ENCODE data around the gene KSR1. TPM values are rescaled to one million over a fixed set of nuclear protein-coding genes. Genes with fewer than 3 reads are reported as not detected.
"Not testable (repeated sequence)": the region's sequence is repeated elsewhere in the genome, so short reads cannot be mapped to it uniquely, and the experiment has no call there.

KSR1 gene
- total RNA-seq, 3 donors from 2014 or later = 14.1 to 36.4 (median 24.0) TPM

DNA sequence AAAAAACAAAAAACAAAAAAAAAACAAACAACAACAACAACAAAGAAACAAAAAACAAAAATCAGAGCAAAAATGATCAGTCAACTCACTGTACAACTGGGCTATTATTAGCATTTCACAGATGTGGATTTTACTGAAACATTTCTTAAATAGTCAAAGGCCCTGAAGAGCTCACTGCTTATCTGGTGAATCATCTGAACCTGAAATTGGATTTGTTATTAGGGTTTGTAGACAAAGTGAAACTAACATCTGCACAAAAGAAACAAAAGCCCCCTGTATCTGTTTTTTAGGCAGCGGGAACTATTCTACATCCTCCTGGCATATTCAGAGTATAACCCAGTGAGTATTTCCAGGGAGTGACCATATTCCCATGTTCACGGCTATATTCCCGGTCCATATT lies 32.6 kb upstream of the KSR1 start:
- TF ChIP-seq POLR2A (IDR thresholded peaks at IDR 0.05) = no peak
- TF ChIP-seq POLR2AphosphoS5 (IDR thresholded peaks at IDR 0.05) = no peak
- TF ChIP-seq, protein P1, sequence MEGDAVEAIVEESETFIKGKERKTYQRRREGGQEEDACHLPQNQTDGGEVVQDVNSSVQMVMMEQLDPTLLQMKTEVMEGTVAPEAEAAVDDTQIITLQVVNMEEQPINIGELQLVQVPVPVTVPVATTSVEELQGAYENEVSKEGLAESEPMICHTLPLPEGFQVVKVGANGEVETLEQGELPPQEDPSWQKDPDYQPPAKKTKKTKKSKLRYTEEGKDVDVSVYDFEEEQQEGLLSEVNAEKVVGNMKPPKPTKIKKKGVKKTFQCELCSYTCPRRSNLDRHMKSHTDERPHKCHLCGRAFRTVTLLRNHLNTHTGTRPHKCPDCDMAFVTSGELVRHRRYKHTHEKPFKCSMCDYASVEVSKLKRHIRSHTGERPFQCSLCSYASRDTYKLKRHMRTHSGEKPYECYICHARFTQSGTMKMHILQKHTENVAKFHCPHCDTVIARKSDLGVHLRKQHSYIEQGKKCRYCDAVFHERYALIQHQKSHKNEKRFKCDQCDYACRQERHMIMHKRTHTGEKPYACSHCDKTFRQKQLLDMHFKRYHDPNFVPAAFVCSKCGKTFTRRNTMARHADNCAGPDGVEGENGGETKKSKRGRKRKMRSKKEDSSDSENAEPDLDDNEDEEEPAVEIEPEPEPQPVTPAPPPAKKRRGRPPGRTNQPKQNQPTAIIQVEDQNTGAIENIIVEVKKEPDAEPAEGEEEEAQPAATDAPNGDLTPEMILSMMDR (IDR thresholded peaks at IDR 0.05) = no peak
- H3K36me3 ChIP-seq = no peaks in the 10 kb centered on the region
- H3K27ac ChIP-seq = no peak overlapping the region
- no peaks in the 10 kb centered on the region for H3K4me1 ChIP-seq
- H3K9me3 ChIP-seq = no peaks in the 10 kb centered on the region
- intact Hi-C loops (cut with DNase I; ENCODE audit: low total_unique reads) = no loop called here
- H3K4me3 ChIP-seq = no peak overlapping the region
- no peaks in the 10 kb centered on the region for H3K27me3 ChIP-seq
- DNase-seq (ENCODE audit: low spot score in 2 of 2) = no peak

DNA sequence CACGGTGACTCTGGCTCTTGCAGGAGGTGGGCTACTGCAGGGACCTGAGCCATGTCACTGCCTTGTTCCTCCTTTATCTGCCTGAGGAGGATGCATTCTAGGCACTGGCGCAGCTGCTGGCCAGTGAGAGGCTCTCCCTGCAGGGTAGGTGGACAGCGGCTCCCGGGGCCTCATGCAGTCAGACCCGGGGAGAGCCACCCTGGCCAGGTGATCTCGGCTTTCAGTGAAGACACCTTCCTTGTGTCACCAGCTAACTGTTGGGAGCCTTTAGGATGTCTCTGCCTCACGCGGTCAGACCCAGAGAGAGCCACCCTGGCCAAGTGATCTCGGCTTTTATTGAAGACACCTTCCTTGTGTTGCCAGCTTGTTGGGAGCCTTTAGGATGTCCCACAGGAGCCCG lies 31.7 kb upstream of the KSR1 start:
- H3K27me3 ChIP-seq = no peaks in the 10 kb centered on the region

GRCh38 chr17:27424941-27425340 lies 31.3 kb upstream of the KSR1 start:
- no peaks in the 10 kb centered on the region for H3K36me3 ChIP-seq
- no peaks in the 10 kb centered on the region for H3K9me3 ChIP-seq
- DNase-seq (ENCODE audit: low spot score in 2 of 2) = no peak
- H3K4me3 ChIP-seq = no peak overlapping the region
- no peak overlapping the region for H3K27ac ChIP-seq
- H3K27me3 ChIP-seq = no peaks in the 10 kb centered on the region
- H3K4me1 ChIP-seq = no peaks in the 10 kb centered on the region
- TF ChIP-seq, protein P1 (IDR thresholded peaks at IDR 0.05) = no peak
- TF ChIP-seq POLR2A (IDR thresholded peaks at IDR 0.05) (no peak), POLR2AphosphoS5 (IDR thresholded peaks at IDR 0.05) (no peak)
- intact Hi-C loops (cut with DNase I; ENCODE audit: low total_unique reads) = no loop called here

More for the DNA sequence above, 31.7 kb upstream of the KSR1 start:
- TF ChIP-seq, protein P1 (IDR thresholded peaks at IDR 0.05) = no peak
- TF ChIP-seq POLR2A (IDR thresholded peaks at IDR 0.05) (no peak), POLR2AphosphoS5 (IDR thresholded peaks at IDR 0.05) (no peak)
- Histone ChIP-seq H3K9me3 (no peaks in the 10 kb centered on the region), H3K4me1 (no peaks in the 10 kb centered on the region), H3K36me3 (no peaks in the 10 kb centered on the region), H3K27ac (no peak overlapping the region), H3K4me3 (no peak overlapping the region)
- no peak for DNase-seq (ENCODE audit: low spot score in 2 of 2)
- intact Hi-C loops (cut with DNase I; ENCODE audit: low total_unique reads) = no loop called here

GRCh38 chr17:27425571-27425970 lies 30.7 kb upstream of the KSR1 start:
- DNase-seq (ENCODE audit: low spot score in 2 of 2); intact Hi-C loops (cut with DNase I; ENCODE audit: low total_unique reads); H3K27ac ChIP-seq: not testable (repeated sequence)

GRCh38 chr17:27425991-27426390 lies 30.3 kb upstream of the KSR1 start:
- Histone ChIP-seq H3K27ac (no peak overlapping the region), H3K36me3 (no peaks in the 10 kb centered on the region)
- intact Hi-C loops (cut with DNase I; ENCODE audit: low total_unique reads) = no loop called here

More at GRCh38 chr17:27425571-27425970, 30.7 kb upstream of the KSR1 start:
- H3K27me3 ChIP-seq, H3K9me3 ChIP-seq, H3K4me3 ChIP-seq, H3K36me3 ChIP-seq, H3K4me1 ChIP-seq: not testable (repeated sequence)

GRCh38 chr17:27426471-27426870 lies 29.8 kb upstream of the KSR1 start:
- H3K4me3 ChIP-seq; H3K27me3 ChIP-seq; H3K4me1 ChIP-seq; H3K27ac ChIP-seq; H3K9me3 ChIP-seq; H3K36me3 ChIP-seq; intact Hi-C loops (cut with DNase I; ENCODE audit: low total_unique reads); DNase-seq (ENCODE audit: low spot score in 2 of 2): not testable (repeated sequence)

More at GRCh38 chr17:27425991-27426390, 30.3 kb upstream of the KSR1 start:
- Histone ChIP-seq H3K9me3 (no peaks in the 10 kb centered on the region), H3K27me3 (no peaks in the 10 kb centered on the region), H3K4me1 (no peaks in the 10 kb centered on the region), H3K4me3 (no peak overlapping the region)
- TF ChIP-seq POLR2AphosphoS5 (IDR thresholded peaks at IDR 0.05) (no peak), POLR2A (IDR thresholded peaks at IDR 0.05) (no peak)
- TF ChIP-seq, protein P1 (IDR thresholded peaks at IDR 0.05) = no peak
- no peak for DNase-seq (ENCODE audit: low spot score in 2 of 2)

DNA sequence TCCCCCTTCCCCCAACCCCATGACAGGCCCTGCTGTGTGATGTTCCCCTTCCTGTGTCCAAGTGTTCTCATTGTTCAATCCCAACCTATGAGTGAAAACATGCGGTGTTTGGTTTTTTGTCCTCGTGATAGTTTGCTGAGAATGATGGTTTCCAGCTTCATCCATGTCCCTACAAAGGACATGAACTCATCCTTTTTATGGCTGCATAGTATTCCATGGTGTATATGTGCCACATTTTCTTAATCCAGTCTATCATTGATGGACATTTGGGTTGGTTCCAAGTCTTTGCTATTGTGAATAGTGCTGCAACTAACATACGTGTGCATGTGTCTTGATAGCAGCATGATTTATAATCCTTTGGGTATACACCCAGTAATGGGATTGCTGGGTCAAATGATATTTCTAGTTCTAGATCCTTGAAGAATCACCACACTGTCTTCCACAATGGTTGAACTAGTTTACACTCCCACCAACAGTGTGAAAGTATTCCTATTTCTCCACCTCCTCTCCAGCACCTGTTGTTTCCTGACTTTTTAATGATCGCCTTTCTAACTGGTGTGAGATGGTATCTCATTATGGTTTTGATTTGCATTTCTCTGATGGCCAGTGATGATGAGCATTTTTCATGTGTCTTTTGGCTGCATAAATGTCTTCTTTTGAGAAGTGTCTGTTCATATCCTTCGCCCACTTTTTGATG lies 28.9 kb upstream of the KSR1 start:
- H3K36me3 ChIP-seq; intact Hi-C loops (cut with DNase I; ENCODE audit: low total_unique reads); H3K27ac ChIP-seq; H3K9me3 ChIP-seq; DNase-seq (ENCODE audit: low spot score in 2 of 2); H3K27me3 ChIP-seq; H3K4me1 ChIP-seq; H3K4me3 ChIP-seq: not testable (repeated sequence)

All from breast epithelium (tissue), 4 donors.